ENCODE data around the gene EIPR1.

EIPR1 gene

GRCh38 chr2:3180082-3180908 is 197.3 kb downstream of the EIPR1 start:
- Histone ChIP-seq H3K36me3 (ENCODE audit: control insufficient read depth, insufficient read depth, low read length) (no peaks in the 10 kb centered on the region), H3K27ac (ENCODE audit: insufficient read depth, low read depth, low read length, poor library complexity, severe bottlenecking) (no peak overlapping the region), H3K27me3 (ENCODE audit: control insufficient read depth, insufficient read depth, low read length, poor library complexity, severe bottlenecking) (no peaks in the 10 kb centered on the region), H3K4me3 (ENCODE audit: insufficient read depth, low read depth, low read length) (no peak overlapping the region), H3K9me3 (ENCODE audit: control insufficient read depth, low read length) (no peaks in the 10 kb centered on the region), H3K4me1 (ENCODE audit: control insufficient read depth, insufficient read depth, low read length) (no peaks in the 10 kb centered on the region)
- WGBS, 2 experiments, result 84 to 85% methylated on average over 50 of the region's 50 CpGs

GRCh38 chr2:3179626-3180025 is 198.0 kb downstream of the EIPR1 start:
- 85 to 88% methylated on average over 11 of the region's 11 CpGs for WGBS, 2 experiments
- Histone ChIP-seq H3K9me3 (ENCODE audit: control insufficient read depth, low read length) (no peaks in the 10 kb centered on the region), H3K27me3 (ENCODE audit: control insufficient read depth, insufficient read depth, low read length, poor library complexity, severe bottlenecking) (no peaks in the 10 kb centered on the region), H3K27ac (ENCODE audit: insufficient read depth, low read depth, low read length, poor library complexity, severe bottlenecking) (no peak overlapping the region), H3K4me1 (ENCODE audit: control insufficient read depth, insufficient read depth, low read length) (no peaks in the 10 kb centered on the region), H3K36me3 (ENCODE audit: control insufficient read depth, insufficient read depth, low read length) (no peaks in the 10 kb centered on the region), H3K4me3 (ENCODE audit: insufficient read depth, low read depth, low read length) (no peak overlapping the region)

DNA sequence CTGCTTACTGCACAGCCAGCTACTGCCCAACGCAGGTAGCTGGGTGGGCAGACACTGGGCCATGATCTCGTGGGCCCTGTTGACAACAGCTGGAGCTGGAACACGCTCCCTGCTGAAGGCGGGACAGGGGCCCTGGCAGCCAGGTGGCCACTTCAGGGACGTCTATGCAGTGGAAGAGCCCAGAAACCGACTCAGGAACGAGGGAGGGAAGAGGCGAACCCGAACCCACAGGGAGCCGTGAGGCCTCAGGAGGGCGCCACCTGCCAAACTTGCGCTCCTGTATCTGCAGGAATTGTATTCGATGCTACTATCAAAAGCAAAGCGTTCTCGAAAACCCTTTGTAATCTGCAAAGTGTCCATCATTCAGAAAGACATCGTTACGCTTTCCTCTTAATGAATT is 198.4 kb downstream of the EIPR1 start:
- Histone ChIP-seq H3K27me3 (ENCODE audit: control insufficient read depth, insufficient read depth, low read length, poor library complexity, severe bottlenecking) (no peaks in the 10 kb centered on the region), H3K4me3 (ENCODE audit: insufficient read depth, low read depth, low read length) (no peak overlapping the region), H3K36me3 (ENCODE audit: control insufficient read depth, insufficient read depth, low read length) (no peaks in the 10 kb centered on the region), H3K9me3 (ENCODE audit: control insufficient read depth, low read length) (no peaks in the 10 kb centered on the region), H3K4me1 (ENCODE audit: control insufficient read depth, insufficient read depth, low read length) (no peaks in the 10 kb centered on the region), H3K27ac (ENCODE audit: insufficient read depth, low read depth, low read length, poor library complexity, severe bottlenecking) (no peak overlapping the region)
- WGBS, 2 experiments, result 76 to 80% methylated on average over 17 of the region's 17 CpGs

GRCh38 chr2:3178578-3179031 is 199.0 kb downstream of the EIPR1 start:
- Histone ChIP-seq H3K27ac (ENCODE audit: insufficient read depth, low read depth, low read length, poor library complexity, severe bottlenecking) (no peak overlapping the region), H3K27me3 (ENCODE audit: control insufficient read depth, insufficient read depth, low read length, poor library complexity, severe bottlenecking) (no peaks in the 10 kb centered on the region)
- WGBS, 2 experiments, result 90 to 95% methylated on average over 7 of the region's 7 CpGs

GRCh38 chr2:3177891-3178577 is 199.6 kb downstream of the EIPR1 start:
- no peak overlapping the region for H3K27ac ChIP-seq (ENCODE audit: insufficient read depth, low read depth, low read length, poor library complexity, severe bottlenecking)
- H3K9me3 ChIP-seq (ENCODE audit: control insufficient read depth, low read length), result no peaks in the 10 kb centered on the region
- H3K4me3 ChIP-seq (ENCODE audit: insufficient read depth, low read depth, low read length), result no peak overlapping the region
- no peaks in the 10 kb centered on the region for H3K27me3 ChIP-seq (ENCODE audit: control insufficient read depth, insufficient read depth, low read length, poor library complexity, severe bottlenecking)
- H3K4me1 ChIP-seq (ENCODE audit: control insufficient read depth, insufficient read depth, low read length), result no peaks in the 10 kb centered on the region
- 94 to 95% methylated on average over 10 of the region's 10 CpGs for WGBS, 2 experiments
- H3K36me3 ChIP-seq (ENCODE audit: control insufficient read depth, insufficient read depth, low read length), result no peaks in the 10 kb centered on the region

More at GRCh38 chr2:3178578-3179031, 199.0 kb downstream of the EIPR1 start:
- no peaks in the 10 kb centered on the region for H3K9me3 ChIP-seq (ENCODE audit: control insufficient read depth, low read length)
- no peak overlapping the region for H3K4me3 ChIP-seq (ENCODE audit: insufficient read depth, low read depth, low read length)
- no peaks in the 10 kb centered on the region for H3K36me3 ChIP-seq (ENCODE audit: control insufficient read depth, insufficient read depth, low read length)
- no peaks in the 10 kb centered on the region for H3K4me1 ChIP-seq (ENCODE audit: control insufficient read depth, insufficient read depth, low read length)

DNA sequence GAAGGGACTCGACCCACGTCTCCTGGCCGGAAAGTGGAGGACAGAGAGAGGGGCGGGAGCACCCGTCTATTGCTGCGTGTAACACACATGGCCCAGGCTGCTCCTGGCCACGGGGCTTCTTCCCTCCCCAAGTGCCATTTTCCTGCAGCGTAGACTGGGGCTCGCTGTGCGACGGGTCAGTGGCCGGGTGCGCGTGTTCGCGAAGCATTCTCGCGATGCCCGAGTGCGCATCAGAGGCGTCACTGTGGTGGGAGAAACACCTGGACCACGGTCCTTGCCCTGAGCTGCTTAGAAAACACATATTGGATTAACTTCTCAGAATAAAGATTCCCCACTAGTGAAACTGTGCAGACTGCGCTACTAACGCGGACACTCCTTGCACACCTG is 200.8 kb downstream of the EIPR1 start:
- Histone ChIP-seq H3K27me3 (ENCODE audit: control insufficient read depth, insufficient read depth, low read length, poor library complexity, severe bottlenecking) (no peaks in the 10 kb centered on the region), H3K36me3 (ENCODE audit: control insufficient read depth, insufficient read depth, low read length) (no peaks in the 10 kb centered on the region), H3K4me3 (ENCODE audit: insufficient read depth, low read depth, low read length) (no peak overlapping the region), H3K27ac (ENCODE audit: insufficient read depth, low read depth, low read length, poor library complexity, severe bottlenecking) (no peak overlapping the region), H3K9me3 (ENCODE audit: control insufficient read depth, low read length) (no peaks in the 10 kb centered on the region), H3K4me1 (ENCODE audit: control insufficient read depth, insufficient read depth, low read length) (no peaks in the 10 kb centered on the region)
- WGBS, 2 experiments, result 96% methylated on average over 25 of the region's 25 CpGs

- 92 to 93% methylated on average over 23 of the region's 23 CpGs for WGBS, 2 experiments
Observed at GRCh38 chr2:3176071-3176868, 201.3 kb downstream of the EIPR1 start.

GRCh38 chr2:3175568-3175955 is 202.1 kb downstream of the EIPR1 start:
- Histone ChIP-seq H3K27ac (ENCODE audit: insufficient read depth, low read depth, low read length, poor library complexity, severe bottlenecking) (no peak overlapping the region), H3K4me3 (ENCODE audit: insufficient read depth, low read depth, low read length) (no peak overlapping the region), H3K9me3 (ENCODE audit: control insufficient read depth, low read length) (no peaks in the 10 kb centered on the region), H3K36me3 (ENCODE audit: control insufficient read depth, insufficient read depth, low read length) (peaks cover 4% of the 10 kb centered on the region), H3K4me1 (ENCODE audit: control insufficient read depth, insufficient read depth, low read length) (no peaks in the 10 kb centered on the region), H3K27me3 (ENCODE audit: control insufficient read depth, insufficient read depth, low read length, poor library complexity, severe bottlenecking) (no peaks in the 10 kb centered on the region)
- WGBS, 2 experiments, result 91 to 94% methylated on average over 5 of the region's 5 CpGs

More at GRCh38 chr2:3176071-3176868, 201.3 kb downstream of the EIPR1 start:
- Histone ChIP-seq H3K27ac (ENCODE audit: insufficient read depth, low read depth, low read length, poor library complexity, severe bottlenecking) (no peak overlapping the region), H3K9me3 (ENCODE audit: control insufficient read depth, low read length) (no peaks in the 10 kb centered on the region), H3K27me3 (ENCODE audit: control insufficient read depth, insufficient read depth, low read length, poor library complexity, severe bottlenecking) (no peaks in the 10 kb centered on the region), H3K4me1 (ENCODE audit: control insufficient read depth, insufficient read depth, low read length) (no peaks in the 10 kb centered on the region), H3K4me3 (ENCODE audit: insufficient read depth, low read depth, low read length) (no peak overlapping the region), H3K36me3 (ENCODE audit: control insufficient read depth, insufficient read depth, low read length) (peaks cover 3% of the 10 kb centered on the region)

DNA sequence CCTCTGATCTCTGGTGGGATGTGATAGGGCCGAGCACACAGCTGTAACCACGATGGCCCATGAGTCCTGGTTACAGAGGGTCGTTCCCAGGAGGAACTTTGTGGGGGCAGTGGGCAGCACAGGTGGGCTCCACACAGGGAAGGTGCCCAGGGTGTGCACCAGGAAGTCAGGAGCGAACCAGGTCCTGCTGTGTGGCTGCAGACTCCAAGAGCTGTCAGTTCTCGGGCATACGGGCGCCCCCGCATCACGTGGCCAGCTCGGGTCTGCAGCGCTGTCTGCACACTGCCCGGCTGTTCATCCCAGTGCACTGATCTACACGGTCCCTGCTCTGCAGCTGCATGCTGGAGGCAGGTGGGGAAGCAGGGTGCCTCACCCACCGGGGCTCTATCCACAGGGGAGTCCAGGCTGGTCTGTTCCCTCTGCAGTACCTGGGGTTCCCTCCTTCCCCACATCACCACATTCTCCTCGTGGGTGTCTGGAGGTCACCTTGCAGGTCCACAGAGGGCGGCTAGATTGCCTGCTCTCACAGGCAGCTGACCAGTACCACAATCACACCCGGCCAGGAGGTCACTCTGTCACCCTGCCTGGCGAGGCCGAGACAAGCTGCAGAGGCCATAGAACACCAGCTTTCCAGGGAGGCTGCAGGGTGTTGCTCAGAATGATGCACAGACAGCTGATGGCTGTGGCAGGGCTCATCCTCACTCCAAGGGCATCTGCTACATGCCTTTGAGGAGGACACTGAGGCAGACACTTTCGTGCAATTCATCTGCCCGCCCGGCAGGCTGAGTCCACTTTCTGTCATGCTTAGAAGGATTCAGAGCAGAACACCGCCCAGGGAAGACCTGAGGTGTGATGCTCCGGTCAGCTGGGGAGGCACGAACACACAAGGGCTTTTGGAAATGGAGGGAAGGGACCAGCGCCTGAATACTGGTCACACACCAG is 202.7 kb downstream of the EIPR1 start:
- H3K27ac ChIP-seq (ENCODE audit: insufficient read depth, low read depth, low read length, poor library complexity, severe bottlenecking), result no peak overlapping the region
- no peaks in the 10 kb centered on the region for H3K9me3 ChIP-seq (ENCODE audit: control insufficient read depth, low read length)
- WGBS, 2 experiments, result 92 to 96% methylated on average over 26 of the region's 26 CpGs
- no peaks in the 10 kb centered on the region for H3K4me1 ChIP-seq (ENCODE audit: control insufficient read depth, insufficient read depth, low read length)
- no peak overlapping the region for H3K4me3 ChIP-seq (ENCODE audit: insufficient read depth, low read depth, low read length)
- peaks cover 4% of the 10 kb centered on the region for H3K36me3 ChIP-seq (ENCODE audit: control insufficient read depth, insufficient read depth, low read length)
- no peaks in the 10 kb centered on the region for H3K27me3 ChIP-seq (ENCODE audit: control insufficient read depth, insufficient read depth, low read length, poor library complexity, severe bottlenecking)

Measured in ectodermal cell (in vitro differentiated cells).